ENCODE measurements around the gene NFIC.

DNA sequence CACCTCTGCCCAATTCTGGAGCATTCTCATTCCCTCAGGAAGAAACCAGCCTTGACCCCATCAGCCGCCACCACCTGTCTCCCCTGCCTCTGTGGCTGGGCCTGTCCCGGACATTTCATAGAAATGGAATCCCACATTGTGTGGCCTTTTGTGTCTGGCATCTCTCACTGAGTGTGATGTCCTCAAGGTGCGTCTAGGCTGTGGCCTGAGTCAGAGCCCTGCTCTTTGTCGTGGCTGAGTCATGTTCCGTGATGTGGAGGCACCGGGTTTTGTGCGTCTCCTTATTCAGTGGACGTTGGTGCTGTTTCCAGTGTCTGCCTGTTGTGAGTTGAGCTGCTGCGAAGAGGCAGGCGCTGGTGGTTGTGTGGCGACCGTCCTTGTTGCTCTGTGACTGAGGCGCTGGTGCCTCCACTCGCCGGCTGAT is 143.2 kb downstream of the NFIC start:
- TF ChIP-seq, protein P1, sequence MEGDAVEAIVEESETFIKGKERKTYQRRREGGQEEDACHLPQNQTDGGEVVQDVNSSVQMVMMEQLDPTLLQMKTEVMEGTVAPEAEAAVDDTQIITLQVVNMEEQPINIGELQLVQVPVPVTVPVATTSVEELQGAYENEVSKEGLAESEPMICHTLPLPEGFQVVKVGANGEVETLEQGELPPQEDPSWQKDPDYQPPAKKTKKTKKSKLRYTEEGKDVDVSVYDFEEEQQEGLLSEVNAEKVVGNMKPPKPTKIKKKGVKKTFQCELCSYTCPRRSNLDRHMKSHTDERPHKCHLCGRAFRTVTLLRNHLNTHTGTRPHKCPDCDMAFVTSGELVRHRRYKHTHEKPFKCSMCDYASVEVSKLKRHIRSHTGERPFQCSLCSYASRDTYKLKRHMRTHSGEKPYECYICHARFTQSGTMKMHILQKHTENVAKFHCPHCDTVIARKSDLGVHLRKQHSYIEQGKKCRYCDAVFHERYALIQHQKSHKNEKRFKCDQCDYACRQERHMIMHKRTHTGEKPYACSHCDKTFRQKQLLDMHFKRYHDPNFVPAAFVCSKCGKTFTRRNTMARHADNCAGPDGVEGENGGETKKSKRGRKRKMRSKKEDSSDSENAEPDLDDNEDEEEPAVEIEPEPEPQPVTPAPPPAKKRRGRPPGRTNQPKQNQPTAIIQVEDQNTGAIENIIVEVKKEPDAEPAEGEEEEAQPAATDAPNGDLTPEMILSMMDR (conservative IDR thresholded peaks at IDR 0.05; ENCODE audit: low read length): no peak
- TF ChIP-seq EZH2phosphoT487 (IDR thresholded peaks at IDR 0.05; ENCODE audit: borderline replicate concordance, low read depth, low read length): no peak
